ENCODE measurements around the gene BCORL1.

The BCORL1 gene

GRCh38 chrX:130095249-130096030 is 113.0 kb downstream of the BCORL1 start:
- no peak for TF ChIP-seq ZNF274 (IDR thresholded peaks at IDR 0.05; ENCODE audit: low read depth, low read length)
- H3K4me3 ChIP-seq (ENCODE audit: low read length) = no peak overlapping the region

- no peak for TF ChIP-seq ZNF274 (IDR thresholded peaks at IDR 0.05; ENCODE audit: low read depth, low read length)
- no peak overlapping the region for H3K4me3 ChIP-seq (ENCODE audit: low read length)
Measured at GRCh38 chrX:130097507-130098209, 115.2 kb downstream of the BCORL1 start.

- no peak for TF ChIP-seq ZNF274 (IDR thresholded peaks at IDR 0.05; ENCODE audit: low read depth, low read length)
- H3K4me3 ChIP-seq (ENCODE audit: low read length) = no peak overlapping the region
Measured at GRCh38 chrX:130098210-130098552, 115.7 kb downstream of the BCORL1 start.

- no peak overlapping the region for H3K4me3 ChIP-seq (ENCODE audit: low read length)
- no peak for TF ChIP-seq ZNF274 (IDR thresholded peaks at IDR 0.05; ENCODE audit: low read depth, low read length)
Measured at GRCh38 chrX:130100180-130100579, 117.7 kb downstream of the BCORL1 start.

GRCh38 chrX:130103605-130104004 is 121.2 kb downstream of the BCORL1 start:
- no peak for TF ChIP-seq ZNF274 (IDR thresholded peaks at IDR 0.05; ENCODE audit: low read depth, low read length)
- H3K4me3 ChIP-seq (ENCODE audit: low read length) = no peak overlapping the region

- no peak for TF ChIP-seq ZNF274 (IDR thresholded peaks at IDR 0.05; ENCODE audit: low read depth, low read length)
- no peak overlapping the region for H3K4me3 ChIP-seq (ENCODE audit: low read length)
Measured at GRCh38 chrX:130105244-130105643, 122.8 kb downstream of the BCORL1 start.

- TF ChIP-seq ZNF274 (IDR thresholded peaks at IDR 0.05; ENCODE audit: low read depth, low read length) = no peak
- no peak overlapping the region for H3K4me3 ChIP-seq (ENCODE audit: low read length)
Measured at GRCh38 chrX:130106071-130106470, 123.6 kb downstream of the BCORL1 start.
